ENCODE results near the gene CALML3.

GRCh38 chr10:5493691-5494090 lies 31.1 kb upstream of the CALML3 start:
- TF ChIP-seq, protein P1, sequence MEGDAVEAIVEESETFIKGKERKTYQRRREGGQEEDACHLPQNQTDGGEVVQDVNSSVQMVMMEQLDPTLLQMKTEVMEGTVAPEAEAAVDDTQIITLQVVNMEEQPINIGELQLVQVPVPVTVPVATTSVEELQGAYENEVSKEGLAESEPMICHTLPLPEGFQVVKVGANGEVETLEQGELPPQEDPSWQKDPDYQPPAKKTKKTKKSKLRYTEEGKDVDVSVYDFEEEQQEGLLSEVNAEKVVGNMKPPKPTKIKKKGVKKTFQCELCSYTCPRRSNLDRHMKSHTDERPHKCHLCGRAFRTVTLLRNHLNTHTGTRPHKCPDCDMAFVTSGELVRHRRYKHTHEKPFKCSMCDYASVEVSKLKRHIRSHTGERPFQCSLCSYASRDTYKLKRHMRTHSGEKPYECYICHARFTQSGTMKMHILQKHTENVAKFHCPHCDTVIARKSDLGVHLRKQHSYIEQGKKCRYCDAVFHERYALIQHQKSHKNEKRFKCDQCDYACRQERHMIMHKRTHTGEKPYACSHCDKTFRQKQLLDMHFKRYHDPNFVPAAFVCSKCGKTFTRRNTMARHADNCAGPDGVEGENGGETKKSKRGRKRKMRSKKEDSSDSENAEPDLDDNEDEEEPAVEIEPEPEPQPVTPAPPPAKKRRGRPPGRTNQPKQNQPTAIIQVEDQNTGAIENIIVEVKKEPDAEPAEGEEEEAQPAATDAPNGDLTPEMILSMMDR (IDR thresholded peaks at IDR 0.05; ENCODE audit: extremely low read depth in 1 of 2, insufficient read depth in 1 of 2, low read depth in 1 of 2, low read length in 2 of 2) = no peak
- TF ChIP-seq MYC (IDR thresholded peaks at IDR 0.05; ENCODE audit: low read depth, low read length) = no peak
- no peak for TF ChIP-seq POLR2A (IDR thresholded peaks at IDR 0.05; ENCODE audit: low read depth, low read length)
